ENCODE data around the gene HAPLN2.
"Not testable (repeated sequence)": the region's sequence is repeated elsewhere in the genome, so short reads cannot be mapped to it uniquely, and the experiment has no call there.

Gene HAPLN2

DNA sequence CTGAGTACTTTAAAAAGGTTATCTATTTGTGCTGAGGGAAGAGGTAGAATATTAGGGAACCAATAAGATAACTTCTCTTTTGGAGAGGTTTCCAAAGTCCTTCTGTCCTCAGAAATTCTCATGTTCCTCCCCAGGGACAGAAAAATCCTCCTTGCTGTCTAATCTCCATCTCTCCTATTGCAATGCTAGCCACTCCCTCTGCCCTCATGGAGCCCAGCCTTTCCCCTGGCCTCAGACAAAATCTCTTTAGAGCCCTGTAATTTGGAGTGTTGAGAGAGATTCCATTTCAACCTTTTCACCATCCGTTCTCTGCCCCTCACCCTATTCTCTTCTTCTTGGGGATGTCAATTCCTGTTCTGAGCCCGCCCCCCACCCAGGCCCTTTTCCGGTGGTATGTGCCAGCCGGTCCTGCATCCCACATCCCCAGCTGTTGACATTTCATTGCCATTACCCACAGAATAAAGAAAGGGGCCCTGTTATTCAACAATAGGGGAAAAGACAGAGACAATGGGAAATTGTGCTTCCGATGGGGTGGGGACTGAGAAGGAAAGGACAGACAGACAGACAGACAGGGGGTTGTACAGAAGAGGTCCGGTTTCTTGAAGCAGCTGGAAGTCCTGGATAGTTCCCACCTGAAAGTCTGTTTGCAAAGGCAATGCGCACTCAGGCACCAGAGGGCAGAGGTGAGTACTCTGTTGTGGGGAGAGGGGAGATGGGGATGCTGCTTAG, at the start of gene HAPLN2:
HAPLN2 (plus strand) TSS at position 563 of the 729 bp plus-strand sequence. CDS start 4,076 bp downstream, outside the sequence.
- no peak for DNase-seq (ENCODE audit: low read depth, low spot score)

DNA sequence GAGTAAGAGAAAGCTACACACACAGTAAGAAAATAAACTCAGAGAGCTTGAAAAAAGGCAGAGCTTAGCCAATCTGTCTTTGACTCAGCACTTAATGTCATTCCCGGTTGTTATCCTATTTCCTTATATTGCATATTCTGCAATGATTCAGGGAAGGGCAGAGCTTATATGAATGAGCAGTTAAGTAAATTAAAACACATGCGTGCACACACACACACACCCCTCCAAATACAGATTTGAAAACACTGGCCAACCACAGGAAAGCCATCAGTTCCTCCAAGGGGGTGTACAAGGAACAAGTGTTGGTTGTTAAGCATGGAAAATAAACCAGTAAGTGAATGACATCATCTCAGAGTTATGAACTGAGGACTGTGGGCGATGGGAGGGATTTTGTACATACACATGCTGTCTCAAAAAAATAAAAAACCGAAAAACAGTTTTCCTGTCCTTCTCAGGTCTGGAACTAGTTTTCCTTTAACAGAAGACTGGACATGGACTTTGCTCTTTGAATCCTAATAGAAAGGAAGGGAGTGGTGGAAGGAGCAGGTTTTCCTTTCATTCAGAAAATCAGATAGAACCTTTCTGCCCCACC, 47.9 kb upstream of the HAPLN2 start:
- DNase-seq (ENCODE audit: low read depth, low spot score): no peak

DNA sequence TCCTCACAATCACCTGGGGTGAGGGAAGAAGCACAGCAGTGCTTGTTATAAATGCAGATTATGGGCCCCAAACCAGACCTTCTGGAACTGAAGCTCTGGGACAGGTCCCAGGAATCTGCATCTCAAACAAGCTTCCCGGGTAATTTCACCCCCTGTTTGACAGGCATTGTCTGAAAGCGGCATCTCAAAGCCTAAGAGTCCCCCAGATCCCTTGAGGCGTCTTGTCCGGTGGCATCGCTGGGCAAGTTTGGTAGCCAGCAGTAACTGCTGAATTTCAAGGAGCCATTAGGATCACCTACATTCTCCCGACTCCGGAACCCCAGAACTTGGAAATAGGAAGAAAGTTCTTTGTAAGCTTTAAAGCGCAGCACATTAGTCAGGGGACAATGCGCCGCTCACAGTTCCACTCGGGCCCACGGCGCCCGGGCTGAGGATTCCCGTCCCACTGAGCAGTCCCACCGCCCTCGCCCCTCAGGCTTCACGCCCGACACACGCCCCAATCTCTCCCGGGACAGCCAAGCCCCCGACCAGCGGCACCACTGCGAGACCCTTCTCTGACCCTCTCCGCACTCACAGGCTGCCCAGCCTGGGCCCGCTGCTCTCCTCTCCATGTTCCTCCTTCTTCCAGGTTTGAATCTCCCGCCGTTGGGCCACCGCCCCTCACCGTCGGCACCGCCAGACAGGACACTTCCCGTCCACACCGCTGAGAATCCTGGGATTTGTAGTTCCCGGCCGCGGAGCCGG, 47.1 kb upstream of the HAPLN2 start, which contains the start of gene IQGAP3:
IQGAP3 (minus strand) TSS at position 647 of the 744 bp plus-strand sequence; CDS start at position 611, 36 bp downstream.
- peak; percentile 46 for DNase-seq (ENCODE audit: low read depth, low spot score)

DNA sequence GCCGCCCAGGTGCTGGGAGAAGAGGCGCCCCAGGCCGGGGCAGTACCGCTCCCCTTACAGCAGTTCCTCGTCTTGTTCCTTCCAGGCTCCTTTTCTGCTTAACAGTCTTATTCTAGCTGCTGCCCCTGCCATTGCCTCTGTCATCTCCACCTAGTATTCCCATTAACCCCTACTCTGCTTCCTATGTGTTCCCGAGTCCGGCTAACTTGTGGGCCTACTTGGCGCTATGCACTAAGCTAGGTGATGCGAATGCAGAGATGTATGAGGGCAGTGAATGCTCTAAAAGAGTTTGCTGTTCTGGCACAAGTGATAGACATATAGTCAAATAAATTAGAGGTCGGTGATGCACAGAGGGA, 46.6 kb upstream of the HAPLN2 start:
- no peak for DNase-seq (ENCODE audit: low read depth, low spot score)

DNA sequence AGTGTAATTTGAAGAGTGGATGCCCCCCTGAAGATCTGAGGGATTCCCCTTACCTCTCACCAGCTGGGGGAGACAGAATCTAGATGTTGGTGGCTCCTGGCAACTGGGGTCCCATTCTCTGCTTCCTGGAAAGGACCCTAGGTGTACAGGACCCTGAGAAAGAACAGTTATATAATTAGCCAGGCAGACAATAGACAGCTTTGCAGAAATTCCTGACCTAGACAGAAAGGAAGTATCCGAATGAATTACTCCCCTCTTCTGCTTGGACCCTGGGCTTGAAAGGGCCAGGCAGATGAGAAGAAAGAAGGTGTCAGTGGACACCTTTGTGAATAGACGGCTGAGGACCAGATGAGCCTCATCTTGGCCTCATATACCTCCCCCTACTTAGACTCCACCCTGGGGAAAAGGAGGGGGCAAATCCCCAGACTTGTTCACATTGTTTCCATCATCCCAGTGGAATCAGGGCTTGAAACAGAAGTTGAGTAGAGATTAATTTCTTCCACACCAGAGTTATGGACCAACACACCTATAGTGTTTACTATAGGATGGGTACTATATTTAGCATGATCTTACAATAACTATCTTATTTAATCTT, 45.1 kb upstream of the HAPLN2 start:
- no peak for DNase-seq (ENCODE audit: low read depth, low spot score)

DNA sequence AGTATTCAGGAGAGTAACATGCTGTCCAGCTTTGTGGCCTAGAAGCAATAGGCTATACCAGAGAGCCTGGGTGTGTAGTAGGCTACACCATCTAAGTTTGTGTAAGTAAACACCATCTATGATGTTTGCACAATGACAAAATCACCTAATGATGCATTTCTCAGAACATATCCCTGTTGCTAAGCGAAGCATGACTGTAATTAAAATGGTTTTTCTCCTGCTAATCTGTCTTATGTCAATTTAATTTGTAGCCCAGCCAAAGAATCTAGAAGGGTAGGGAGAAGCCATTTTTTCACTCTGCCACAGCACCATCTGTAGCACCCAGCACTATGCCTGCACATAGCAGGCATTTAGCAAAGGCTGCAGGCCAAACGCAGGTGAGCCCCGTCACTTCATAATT, 41.7 kb upstream of the HAPLN2 start:
- DNase-seq (ENCODE audit: low read depth, low spot score): no peak

DNA sequence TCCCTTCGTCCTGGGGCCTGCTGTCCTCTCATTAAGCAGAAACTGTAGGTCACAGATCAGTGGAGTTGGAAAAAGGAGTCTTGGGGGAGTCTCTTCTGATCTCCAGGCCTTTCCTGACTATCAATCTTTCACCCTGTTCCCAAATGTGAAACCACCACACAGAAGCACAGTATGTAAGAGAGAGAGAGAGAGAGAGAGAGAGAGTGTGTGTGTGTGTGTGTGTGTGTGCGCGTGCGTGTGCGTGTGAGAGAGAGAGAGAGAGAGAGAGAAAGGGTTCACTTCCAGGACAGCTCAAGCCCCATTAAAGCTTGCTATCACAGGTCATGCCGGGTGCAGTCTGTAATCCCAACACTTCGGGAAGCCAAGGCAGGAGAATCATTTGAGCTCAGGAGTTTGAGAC, 41.2 kb upstream of the HAPLN2 start:
- DNase-seq (ENCODE audit: low read depth, low spot score): no peak

DNA sequence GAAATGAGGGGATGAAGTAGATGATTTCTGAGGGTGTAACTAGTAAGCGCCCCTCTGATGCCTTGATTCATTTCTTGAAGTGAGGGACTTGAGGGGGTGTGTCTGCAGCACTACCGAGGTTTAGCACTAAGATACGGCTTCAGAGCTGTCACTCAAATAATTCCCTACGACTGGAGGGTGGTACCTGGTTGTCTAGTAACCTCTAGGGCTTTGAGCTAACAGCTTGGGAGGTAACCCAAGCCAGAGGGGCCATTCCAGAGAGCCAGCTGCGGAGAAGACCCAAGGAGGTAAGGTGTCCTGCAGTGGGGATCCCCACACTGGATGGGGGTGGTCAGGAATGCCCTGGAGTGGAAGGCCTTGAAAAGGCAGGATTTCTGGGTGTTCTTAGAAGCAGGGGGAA, 39.7 kb upstream of the HAPLN2 start, which contains the start of gene TTC24:
TTC24 (plus strand) TSS at position 252 of the 400 bp plus-strand sequence. CDS start 1,642 bp downstream, outside the sequence.
- DNase-seq (ENCODE audit: low read depth, low spot score): no peak

DNA sequence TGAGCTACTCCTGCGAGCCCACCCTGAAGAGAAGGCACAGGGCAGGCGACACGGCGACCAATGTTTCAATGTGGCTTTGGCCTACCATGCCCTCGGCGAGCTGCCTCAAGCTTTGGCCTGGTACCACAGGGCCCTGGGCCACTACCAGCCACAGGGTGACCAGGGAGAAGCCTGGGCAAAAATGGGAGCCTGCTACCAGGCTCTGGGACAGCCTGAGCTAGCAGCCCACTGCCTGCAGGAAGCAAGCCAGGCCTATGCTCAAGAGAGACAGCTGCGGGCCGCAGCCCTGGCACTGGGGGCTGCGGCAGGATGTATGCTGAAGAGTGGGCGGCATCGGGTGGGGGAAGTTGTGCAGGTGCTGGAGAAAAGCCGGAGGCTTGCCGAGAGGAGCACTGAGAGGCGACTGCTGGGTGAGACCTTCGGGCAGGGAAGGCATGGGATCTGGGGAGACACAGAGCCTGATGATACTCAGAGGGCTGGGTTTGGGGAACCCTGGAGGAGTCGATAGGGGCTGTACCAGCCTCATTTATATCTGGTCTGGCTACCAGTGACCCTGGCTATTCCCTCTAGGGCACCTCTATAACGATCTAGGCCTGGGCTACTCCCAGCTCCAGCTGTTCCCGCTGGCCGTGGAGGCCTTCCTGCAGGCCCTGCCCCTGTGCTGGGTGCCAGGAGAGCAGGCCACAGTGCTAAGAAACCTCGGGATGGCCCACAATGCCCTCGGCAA, 37.4 kb upstream of the HAPLN2 start:
- no peak for DNase-seq (ENCODE audit: low read depth, low spot score)

DNA sequence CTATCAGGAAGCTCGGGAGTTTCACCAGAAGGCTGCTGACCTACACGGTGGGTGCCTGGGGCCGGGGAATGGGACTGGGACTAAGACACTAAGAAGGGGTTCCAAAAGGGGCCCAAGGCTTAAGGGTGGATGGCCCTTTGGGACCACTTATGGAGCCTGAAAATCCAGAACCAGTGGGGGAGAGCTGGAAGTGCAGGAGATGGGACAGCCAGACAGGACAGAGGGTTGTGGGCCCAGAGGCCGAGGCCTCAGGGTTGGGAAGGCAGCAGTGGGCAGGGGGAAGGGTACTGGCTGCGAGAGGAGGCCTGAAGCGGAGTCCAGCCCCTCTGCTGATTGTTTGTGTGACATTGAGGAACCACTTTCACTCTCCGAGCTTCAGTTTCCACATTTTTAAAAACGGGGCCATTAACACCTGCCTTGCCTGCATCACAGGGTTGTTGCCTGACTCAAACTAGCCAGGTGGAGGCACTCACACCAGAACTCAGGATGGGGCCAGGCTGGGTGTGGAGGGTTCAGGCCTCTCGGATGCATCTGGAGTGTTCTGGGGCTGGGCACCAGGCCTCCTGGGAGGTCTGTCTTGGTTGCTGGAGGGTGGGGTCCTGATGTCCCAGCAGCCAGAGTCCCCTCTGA, 36.7 kb upstream of the HAPLN2 start:
- no peak for DNase-seq (ENCODE audit: low read depth, low spot score)

DNA sequence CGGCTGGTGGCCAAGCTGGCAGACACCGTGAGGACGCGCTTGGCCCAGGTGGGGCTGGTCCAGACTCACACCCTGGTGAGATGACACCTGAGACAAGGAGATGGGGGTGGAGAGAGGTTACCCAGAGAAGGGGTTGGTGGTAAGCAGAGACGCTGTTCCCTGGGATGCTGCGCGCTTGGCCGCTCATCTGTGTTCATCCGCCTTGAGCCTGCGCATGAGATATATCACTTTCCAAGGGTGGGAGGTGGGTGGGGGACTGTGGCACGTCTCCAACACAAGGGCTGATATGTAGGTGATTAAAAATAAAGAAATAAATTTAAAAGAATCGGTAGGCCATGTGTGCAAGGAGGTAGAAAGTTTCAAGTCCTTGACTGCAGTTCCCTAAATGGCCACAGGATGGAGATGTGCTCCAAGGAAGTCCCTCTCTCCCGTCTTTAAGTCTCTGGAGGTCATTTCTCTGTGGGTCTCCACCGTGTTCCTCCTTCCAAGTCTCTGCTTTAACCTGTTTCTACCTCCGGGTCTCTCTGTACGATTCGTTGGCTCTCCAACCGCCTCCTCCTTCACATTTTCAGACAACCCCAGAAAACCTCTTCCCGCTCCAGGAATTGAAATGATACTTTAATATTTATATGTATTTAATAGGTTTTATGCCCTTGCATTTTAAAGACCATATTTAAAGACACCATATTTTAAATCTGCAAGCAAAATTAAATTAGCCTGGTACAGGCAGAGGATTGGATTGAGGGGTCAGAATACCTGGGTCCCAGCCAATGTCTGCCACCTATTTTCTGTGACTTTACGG, 35.2 kb upstream of the HAPLN2 start:
- DNase-seq (ENCODE audit: low read depth, low spot score): peak; percentile 77

DNA sequence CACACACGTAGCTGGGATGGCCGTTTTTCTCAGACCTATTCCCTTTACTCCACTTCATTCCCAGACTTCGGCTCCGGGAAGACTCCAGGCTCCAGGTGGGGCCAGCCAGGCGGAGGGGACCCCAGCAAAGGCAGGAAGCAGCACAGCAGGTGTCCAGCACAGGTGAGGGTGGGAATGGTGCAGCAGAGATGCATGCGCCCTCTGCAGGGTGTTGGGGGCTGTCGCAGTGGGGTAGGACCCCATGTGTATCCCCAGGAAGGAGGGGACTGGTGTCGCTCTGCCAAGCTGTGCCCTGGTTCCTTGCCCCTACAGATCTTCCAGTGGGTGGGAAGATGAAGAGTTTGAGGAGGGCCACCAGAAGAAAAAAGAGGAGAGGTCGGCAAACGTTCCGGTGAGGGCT, 34.4 kb upstream of the HAPLN2 start:
- DNase-seq (ENCODE audit: low read depth, low spot score): no peak

DNA sequence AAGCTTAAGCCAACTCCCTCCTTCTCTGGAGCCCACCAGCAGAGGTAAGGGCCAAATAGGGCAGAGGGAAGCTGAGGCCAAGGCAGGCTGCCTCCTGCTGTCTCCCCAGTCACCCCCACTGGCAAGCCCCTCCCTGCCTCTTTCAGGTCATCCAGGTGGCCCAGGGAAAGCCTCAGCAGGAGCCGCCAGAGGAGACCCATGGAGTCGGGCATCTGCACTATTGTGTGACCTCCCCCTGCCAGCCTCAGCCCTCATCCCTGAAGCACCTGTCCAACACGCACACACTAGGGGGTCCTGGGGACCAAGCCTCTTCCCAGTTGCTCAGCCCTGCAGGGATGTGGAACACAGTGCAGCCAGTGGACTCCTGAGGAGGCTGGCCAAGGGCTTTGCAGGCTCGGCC, 32.9 kb upstream of the HAPLN2 start:
- no peak for DNase-seq (ENCODE audit: low read depth, low spot score)

DNA sequence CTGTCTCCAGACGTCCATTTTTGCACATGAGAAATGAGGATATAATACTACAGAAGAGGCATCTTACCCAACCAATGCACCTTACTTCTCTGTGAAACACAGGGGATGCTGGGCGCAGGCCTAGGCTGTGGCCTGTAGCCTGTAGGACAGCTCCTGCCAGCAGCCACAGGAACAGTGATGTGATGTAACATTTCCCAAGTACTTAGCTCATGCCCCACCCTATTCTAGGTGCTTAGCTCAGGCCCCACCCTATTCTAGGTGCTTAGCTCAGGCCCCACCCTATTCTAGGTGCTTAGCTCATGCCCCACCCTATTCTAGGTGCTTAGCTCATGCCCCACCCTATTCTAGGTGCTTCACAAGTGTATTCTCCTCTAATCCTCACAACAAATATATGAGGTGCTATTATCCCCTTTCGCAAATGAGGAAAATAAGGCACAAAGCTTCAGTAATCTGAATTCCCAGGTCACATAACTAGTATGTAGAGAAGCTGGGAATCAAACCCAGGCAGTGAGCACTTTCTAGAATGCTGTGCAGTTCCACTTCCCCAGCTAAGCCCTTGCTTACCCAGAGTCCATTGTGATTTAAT, 32.2 kb upstream of the HAPLN2 start:
- no peak for DNase-seq (ENCODE audit: low read depth, low spot score)

DNA sequence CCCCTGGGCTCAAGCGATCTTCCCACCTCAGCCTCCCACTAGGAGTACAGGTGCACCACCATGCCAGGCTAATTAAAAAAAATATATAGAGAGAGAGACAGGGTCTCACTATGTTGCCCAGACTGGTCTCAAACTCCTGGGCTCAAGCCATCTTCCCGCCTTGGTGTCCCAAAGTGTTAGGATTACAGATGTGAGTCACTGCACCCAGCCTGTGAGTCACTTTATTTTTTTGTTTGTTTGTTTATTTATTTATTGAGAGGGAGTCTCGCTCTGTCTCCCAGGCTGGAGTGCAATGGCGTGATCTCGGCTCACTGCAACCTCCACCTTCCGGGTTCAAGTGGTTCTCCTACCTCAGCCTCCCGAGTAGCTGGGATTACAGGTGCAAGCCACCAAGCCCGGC, 31.3 kb upstream of the HAPLN2 start:
- DNase-seq (ENCODE audit: low read depth, low spot score): not testable (repeated sequence)

DNA sequence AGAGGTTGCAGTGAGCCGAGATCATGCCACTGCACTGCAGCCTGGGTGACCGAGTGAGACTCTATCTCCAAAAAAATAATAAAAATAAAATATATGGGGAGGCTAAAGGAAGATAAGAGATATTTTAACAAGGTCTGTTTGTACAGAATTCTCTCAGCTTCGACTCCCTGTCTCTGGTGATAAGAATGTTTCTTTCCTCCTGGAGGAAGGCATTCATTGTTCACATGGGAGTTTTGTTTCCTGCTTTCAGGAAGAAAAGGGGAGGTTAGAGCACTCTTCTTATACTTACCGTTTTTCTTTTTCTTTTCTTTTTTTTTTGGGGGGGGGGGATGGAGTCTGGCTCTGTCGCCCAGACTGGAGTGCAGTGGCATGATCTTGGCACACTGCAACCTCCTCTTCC, 29.7 kb upstream of the HAPLN2 start:
- DNase-seq (ENCODE audit: low read depth, low spot score): no peak

DNA sequence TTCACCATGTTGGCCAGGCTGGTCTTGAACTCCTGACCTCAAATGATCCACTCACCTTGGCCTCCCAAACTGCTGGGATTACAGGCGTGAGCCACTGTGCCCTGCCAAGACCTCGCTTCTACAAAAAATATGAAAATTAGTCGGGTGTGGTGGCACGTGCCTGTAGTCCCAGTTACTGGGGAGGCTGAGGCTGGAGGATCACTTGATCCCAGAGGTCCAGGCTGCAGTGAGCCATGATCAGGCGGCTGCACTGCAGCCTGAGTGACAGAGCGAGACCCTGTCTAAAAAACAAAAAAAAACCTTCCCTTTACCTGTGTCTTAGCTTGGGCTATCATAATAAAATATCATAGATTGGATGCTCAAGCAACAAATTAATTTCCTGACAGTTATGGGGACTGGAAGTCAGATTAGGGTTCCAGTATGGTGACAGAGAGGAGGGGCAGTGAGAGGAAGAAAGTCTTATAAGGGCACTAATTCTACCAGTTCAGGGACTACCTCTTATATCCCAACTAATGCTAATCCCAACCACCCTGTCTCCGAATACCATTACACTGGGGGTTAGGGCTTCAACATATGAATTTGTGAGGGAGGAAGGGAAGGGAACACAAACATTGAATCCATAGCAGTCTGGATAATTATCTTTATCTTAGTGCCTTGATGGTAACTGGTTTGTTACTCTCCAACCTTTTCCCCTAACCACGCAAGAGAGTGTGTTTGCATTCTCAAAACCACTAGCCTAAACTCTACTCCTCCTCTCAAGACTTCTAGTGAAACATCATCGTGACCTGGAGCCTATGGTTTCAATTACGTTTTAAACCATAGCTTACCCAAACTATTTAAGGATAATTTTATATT, 28.7 kb upstream of the HAPLN2 start:
- no peak for DNase-seq (ENCODE audit: low read depth, low spot score)

DNA sequence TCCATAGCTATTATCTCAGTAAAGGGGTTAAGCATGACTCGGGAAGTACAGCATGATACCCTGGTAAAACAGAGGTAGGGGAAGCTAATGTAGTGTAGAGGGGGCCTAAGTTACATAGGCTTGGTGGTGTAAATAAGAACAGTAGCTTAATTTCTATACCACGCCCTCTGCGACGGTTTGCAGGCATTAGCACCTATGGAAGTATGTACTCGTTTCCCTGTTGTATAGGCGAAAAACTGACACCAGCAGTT, 28.1 kb upstream of the HAPLN2 start:
- no peak for DNase-seq (ENCODE audit: low read depth, low spot score)

All from smooth muscle cell of the brain vasculature (primary cell).